C4-2B (cell line): ENCODE data around the gene OR13H1.

Experiments
- ZFX ChIP-seq: fragments of 450-650 bp; IDR thresholded peaks from 2 replicates; pipeline ENCODE4 v1.6.1; 2017
- TF ChIP-seq, protein P1 (sequence below): fragments of 450-650 bp; conservative IDR thresholded peaks from 2 replicates; pipeline ENCODE4 v1.5.1; 2017; ENCODE audit warnings: mild to moderate bottlenecking

DNA sequence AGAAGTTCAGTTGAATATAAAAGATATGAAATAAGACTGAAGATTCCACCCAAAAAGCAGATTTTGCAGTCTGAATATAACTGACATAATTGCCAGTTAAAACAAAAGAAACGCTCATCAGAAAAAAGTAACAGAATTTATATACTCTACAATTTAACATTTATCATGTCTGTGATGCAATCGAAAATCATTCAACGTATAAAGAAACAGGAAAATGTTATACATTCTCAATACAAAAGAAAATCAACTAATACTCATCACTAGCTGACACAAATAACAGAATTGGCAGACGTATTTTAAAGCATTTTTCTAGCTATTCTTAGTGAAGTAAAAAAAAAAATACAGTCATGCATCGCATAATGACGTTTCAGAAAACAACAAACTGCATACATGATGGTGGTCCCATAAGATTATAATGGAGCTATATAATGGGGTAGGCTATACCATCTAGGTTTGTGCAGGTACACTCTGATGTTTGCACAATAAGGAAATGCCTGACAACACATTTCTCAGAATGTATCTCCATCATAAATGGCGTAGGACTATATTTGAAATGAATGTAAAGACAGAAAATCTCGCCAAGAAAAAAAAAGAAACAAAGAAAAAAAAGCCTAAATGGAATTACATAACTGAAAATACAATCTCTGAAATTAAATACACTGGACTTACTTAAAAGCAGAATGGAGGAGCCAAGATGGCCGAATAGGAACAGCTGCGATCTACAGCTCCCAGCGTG, 34.3 kb downstream of the OR13H1 start:
- TF ChIP-seq, protein P1, sequence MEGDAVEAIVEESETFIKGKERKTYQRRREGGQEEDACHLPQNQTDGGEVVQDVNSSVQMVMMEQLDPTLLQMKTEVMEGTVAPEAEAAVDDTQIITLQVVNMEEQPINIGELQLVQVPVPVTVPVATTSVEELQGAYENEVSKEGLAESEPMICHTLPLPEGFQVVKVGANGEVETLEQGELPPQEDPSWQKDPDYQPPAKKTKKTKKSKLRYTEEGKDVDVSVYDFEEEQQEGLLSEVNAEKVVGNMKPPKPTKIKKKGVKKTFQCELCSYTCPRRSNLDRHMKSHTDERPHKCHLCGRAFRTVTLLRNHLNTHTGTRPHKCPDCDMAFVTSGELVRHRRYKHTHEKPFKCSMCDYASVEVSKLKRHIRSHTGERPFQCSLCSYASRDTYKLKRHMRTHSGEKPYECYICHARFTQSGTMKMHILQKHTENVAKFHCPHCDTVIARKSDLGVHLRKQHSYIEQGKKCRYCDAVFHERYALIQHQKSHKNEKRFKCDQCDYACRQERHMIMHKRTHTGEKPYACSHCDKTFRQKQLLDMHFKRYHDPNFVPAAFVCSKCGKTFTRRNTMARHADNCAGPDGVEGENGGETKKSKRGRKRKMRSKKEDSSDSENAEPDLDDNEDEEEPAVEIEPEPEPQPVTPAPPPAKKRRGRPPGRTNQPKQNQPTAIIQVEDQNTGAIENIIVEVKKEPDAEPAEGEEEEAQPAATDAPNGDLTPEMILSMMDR = no peak
- TF ChIP-seq ZFX = no peak
